ENCODE data around the gene PPP1R1A. TPM values are rescaled to one million over a fixed set of nuclear protein-coding genes. Genes with fewer than 3 reads are reported as not detected.

PPP1R1A gene
- total RNA-seq, 2 donors from 2014 or later: 5.2 TPM; not detected in 1

- Histone ChIP-seq H3K4me1 (no peaks in the 10 kb centered on the region), H3K36me3 (no peaks in the 10 kb centered on the region), H3K27me3 (no peaks in the 10 kb centered on the region), H3K27ac (no peak overlapping the region), H3K9ac (ENCODE audit: low read depth in 2 of 2, low read length in 2 of 2) (no peak overlapping the region), H3K9me3 (no peaks in the 10 kb centered on the region), H3K4me3 (no peak overlapping the region)
- intact Hi-C loops (cut with DNase I): no loop called here
- TF ChIP-seq CTCF (IDR thresholded peaks at IDR 0.05): no peak
- no peak for DNase-seq
Measured at GRCh38 chr12:54538136-54538700, 50.2 kb downstream of the PPP1R1A start.

- no peak for TF ChIP-seq CTCF (IDR thresholded peaks at IDR 0.05)
- no peaks in the 10 kb centered on the region for H3K4me1 ChIP-seq
- no peak for DNase-seq
- H3K9ac ChIP-seq (ENCODE audit: low read depth in 2 of 2, low read length in 2 of 2): no peak overlapping the region
- H3K27ac ChIP-seq: no peak overlapping the region
- intact Hi-C loops (cut with DNase I): no loop called here
- no peak overlapping the region for H3K4me3 ChIP-seq
- no peaks in the 10 kb centered on the region for H3K9me3 ChIP-seq
- H3K36me3 ChIP-seq: no peaks in the 10 kb centered on the region
- H3K27me3 ChIP-seq: no peaks in the 10 kb centered on the region
Measured at GRCh38 chr12:54535474-54535873, 53.0 kb downstream of the PPP1R1A start.

GRCh38 chr12:54529581-54529980 lies 58.9 kb downstream of the PPP1R1A start:
- Histone ChIP-seq H3K9ac (ENCODE audit: low read depth in 2 of 2, low read length in 2 of 2) (no peak overlapping the region), H3K27me3 (no peaks in the 10 kb centered on the region), H3K36me3 (no peaks in the 10 kb centered on the region), H3K4me3 (no peak overlapping the region), H3K4me1 (no peaks in the 10 kb centered on the region), H3K9me3 (no peaks in the 10 kb centered on the region), H3K27ac (no peak overlapping the region)
- intact Hi-C loops (cut with DNase I): no loop called here
- DNase-seq: no peak
- no peak for TF ChIP-seq CTCF (IDR thresholded peaks at IDR 0.05)

Other genes starting within 250 kb of the PPP1R1A start
- gene GPR84, start 224.2 kb downstream of the PPP1R1A start, total RNA-seq: under 1 TPM in 1 of 2 donors, not detected in 1; 0.21 TPM
- 1 to 10 TPM; 3.8 to 7.3 TPM for gene ZNF385A, start 203.9 kb downstream of the PPP1R1A start, total RNA-seq
- 100 to 1,000 TPM in 1 of 2 donors, 1 to 10 TPM in 1; 7.8 to 120 TPM for gene ITGA5, start 169.4 kb downstream of the PPP1R1A start, total RNA-seq
- gene GTSF1, start 115.1 kb downstream of the PPP1R1A start, total RNA-seq: under 1 TPM in 1 of 2 donors, not detected in 1; 0.99 TPM
- 10 to 100 TPM in 1 of 2 donors, 1 to 10 TPM in 1; 3.6 to 13.8 TPM for gene NCKAP1L, start 90.9 kb downstream of the PPP1R1A start, total RNA-seq
- gene PDE1B, start 39.1 kb downstream of the PPP1R1A start, total RNA-seq: 1 to 10 TPM in 1 of 2 donors, under 1 TPM in 1; 0.40 to 1.0 TPM
- not detected for gene LACRT, start 46.2 kb upstream of the PPP1R1A start, total RNA-seq
- not detected for gene DCD, start 59.7 kb upstream of the PPP1R1A start, total RNA-seq